Stimulated activated CD8-positive, alpha-beta memory T cell treated with anti-CD3 and anti-CD28 coated beads, Interleukin-12 subunit alpha, Interleukin-12 subunit beta, amount 100 ng/mL, for 1 hour (primary cell): Measurements from ENCODE around the gene COX14.
"Not testable (repeated sequence)": the region's sequence is repeated elsewhere in the genome, so short reads cannot be mapped to it uniquely, and the experiment has no call there.

Experiments
- DNase-seq: peaks from one replicate; pipeline ENCODE4 v3.0.0-alpha.2; 2020; ENCODE audit warnings: low read depth

COX14 gene

GRCh38 chr12:50107416-50108268 is 4.4 kb upstream of the COX14 start:
- DNase-seq, result no peak

DNA sequence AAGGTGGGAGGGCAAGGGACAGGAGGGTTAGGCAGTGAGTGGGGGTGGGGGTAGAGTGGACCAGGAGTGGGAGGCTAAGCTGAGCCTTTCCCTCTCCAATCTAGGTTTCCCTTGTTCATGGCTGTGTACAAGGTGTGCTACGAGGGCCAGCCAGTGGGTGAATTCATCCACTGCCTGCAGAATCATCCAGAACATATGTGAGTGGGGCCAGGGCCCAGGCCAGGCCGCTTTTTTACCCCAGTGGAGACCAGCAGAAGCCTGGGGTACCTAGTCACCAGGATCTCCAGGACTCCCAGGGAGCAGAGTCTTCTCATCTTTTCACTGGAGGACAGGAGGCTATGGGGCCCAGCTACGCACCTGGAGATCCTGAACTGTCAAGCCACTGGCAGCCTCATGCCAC is 2.7 kb upstream of the COX14 start:
- DNase-seq, result no peak

- no peak for DNase-seq
Observed at GRCh38 chr12:50110127-50110761, 1.8 kb upstream of the COX14 start.

DNA sequence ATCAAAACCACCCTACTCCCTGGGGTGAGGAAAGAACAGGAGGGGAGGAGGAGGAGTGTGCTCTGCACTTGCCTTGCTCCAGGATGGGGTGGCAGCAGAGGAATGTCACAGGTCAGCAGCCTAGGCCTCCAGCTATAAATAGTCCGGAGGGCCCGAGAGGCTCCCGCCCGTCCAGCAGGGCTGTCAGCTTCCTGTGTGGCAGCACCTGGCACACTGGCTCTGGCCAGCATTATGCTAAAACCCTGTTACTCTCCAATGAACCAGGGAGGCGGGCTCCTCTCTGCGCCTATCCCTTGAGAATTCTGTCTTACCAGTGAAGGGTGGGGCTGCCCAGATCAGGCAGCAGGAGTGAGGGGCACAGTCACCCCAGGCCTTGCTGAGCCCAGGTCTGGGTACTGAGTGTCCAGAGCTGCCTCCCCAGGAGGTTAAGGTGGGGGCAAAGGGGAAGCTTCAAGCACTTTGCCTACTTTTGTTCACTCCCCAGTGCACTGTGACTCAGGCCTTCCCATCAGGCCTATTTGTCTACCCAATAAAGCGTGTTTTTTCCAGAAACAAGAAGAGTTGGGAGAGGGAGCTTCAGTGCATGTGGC is 1.2 kb upstream of the COX14 start:
- DNase-seq, result no peak

GRCh38 chr12:50111395-50111692 is 692 bp upstream of the COX14 start:
- no peak for DNase-seq

GRCh38 chr12:50112456-50113218 is 601 bp downstream of the COX14 start:
- no peak for DNase-seq

DNA sequence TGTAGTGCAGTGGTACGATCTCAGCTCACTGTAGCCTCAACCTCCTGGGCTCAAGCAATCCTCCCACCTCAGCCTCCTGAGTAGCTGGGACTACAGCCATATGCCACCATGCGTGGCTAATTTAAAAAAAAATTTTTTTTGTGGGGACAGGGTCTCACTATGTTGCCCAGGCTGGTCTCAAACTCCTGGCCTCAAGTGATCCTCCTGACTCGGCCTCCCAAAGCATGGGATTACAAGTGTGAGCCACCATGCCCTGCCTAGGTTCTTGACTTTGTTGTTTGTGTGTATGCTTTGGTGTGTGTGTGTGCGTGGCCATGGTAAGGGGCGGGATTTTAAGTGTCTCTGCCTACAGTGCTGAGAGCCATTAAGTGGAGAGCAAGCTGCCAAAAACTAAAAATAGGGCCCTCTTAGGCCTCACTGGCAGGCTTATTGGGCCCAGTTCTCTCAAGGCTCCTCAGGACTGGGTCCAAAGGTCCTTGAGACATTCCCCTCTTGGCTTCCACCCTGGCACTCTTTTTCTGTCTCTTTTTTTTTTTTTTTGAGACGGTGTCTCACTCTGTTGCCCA is 5.1 kb downstream of the COX14 start:
- DNase-seq, result no peak

- DNase-seq, result no peak
Observed at GRCh38 chr12:50119387-50119786, 7.4 kb downstream of the COX14 start.

DNA sequence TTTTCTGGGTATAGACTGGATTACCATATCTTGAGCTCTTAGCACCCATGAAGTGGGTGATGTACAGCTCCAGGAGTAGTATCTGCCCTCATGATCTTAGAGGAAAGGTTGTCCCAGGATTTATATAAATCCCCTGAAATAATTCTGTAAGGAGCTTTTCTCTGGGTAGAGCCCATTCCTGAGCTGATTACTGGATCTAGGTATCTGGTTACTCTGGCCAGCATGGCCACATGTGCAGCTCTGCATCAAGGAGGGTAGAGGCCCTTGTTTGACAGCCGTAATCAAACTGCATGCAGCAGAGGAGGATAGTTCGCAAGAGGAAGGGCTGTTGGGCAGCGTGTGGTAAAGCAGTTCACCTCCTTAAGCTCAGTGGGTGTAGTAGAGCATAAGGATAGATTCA is 8.5 kb downstream of the COX14 start:
- DNase-seq, result no peak

- no peak for DNase-seq
Observed at GRCh38 chr12:50120953-50121352, 8.9 kb downstream of the COX14 start.

GRCh38 chr12:50121641-50122040 is 9.6 kb downstream of the COX14 start:
- no peak for DNase-seq

DNA sequence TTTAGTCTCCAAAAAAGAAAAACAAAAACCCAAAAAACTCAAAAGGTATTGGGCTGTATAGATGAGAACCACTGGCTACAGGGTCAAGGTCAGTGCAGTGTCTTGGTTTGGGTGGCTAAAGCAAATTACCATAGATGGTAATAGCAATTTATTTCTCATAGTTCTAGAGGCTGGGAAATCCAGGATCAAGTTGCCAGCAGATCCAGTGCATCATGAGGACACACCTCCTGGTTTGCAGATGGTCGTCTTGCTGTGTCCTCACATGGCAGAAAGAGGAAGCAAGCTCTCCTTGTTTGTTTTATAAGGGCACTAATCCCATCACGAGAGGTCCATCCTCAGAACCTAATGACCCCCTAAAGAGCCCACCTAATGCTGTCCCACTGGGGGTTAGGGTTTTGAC is 11.2 kb downstream of the COX14 start:
- DNase-seq, result no peak

DNA sequence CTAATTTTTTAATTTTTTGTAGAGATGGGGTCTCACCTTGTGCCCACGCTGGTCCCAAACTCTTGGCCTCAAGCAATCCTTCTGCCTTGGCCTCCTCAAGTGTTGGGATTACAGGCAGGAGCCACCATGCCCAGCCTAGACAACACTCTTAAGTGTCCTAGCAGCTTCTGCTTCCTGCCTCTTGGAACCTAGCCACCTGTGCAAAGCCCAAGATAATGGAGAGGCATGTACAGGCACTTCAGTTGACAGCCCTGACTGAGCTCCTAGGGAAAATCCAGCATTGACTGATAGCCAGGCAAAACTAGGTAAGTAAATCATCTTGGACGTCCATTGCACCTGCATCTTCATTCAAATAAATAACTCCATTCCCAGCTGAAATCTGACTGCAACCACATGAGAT is 15.5 kb downstream of the COX14 start:
- DNase-seq, result no peak

DNA sequence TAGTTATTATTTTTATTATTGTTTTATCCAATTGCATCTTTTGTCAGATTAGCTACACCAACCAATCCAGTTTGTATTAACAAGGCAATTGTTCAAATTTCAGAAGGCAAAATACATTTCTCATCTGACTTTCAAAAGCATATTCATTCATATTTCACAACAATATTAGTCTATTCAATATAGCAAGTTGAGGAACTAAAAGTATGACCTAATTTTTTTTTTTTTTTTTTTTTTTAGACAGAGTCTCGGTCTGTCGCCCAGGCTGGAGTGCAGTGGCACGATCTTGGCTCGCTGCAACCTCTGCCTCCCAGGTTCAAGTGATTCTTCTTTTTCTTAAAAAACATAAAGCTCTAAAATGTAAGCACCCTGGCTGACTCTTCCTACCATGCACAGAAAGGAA is 17.3 kb downstream of the COX14 start:
- DNase-seq, result no peak

DNA sequence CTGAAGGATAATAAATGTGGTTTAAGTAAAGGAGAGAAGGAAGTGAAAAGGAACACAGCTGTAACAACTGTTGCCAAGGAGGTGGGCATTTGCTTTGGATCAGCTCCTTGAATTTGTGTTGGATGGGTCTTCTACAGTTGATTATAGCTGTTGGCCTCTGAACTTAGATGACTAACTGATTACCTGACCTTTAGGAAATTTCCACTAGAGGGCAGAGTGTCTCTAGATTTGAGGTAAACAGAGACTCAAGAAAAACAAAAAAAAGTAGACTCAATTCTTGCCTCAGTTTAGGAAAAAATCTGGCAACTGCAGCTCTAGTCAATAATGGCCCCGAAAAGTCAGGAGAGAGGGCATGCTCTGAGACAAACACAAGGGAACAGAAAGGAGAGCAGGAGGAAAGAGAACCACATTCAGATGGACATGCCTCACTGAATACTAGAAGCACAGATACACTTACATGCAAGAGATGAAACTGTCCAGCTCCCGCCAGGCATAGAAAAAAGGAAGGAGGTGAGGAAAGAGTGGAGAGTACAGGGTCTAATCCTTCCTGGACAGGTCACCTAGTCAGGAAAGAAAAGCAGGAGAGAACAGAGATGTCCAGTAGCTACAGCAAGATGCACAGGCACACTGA is 20.6 kb downstream of the COX14 start:
- no peak for DNase-seq

GRCh38 chr12:50142993-50143392 is 31.0 kb downstream of the COX14 start:
- no peak for DNase-seq

GRCh38 chr12:50145439-50145838 is 33.4 kb downstream of the COX14 start:
- DNase-seq, result no peak

- no peak for DNase-seq
Observed at GRCh38 chr12:50147281-50147680, 35.2 kb downstream of the COX14 start.

DNA sequence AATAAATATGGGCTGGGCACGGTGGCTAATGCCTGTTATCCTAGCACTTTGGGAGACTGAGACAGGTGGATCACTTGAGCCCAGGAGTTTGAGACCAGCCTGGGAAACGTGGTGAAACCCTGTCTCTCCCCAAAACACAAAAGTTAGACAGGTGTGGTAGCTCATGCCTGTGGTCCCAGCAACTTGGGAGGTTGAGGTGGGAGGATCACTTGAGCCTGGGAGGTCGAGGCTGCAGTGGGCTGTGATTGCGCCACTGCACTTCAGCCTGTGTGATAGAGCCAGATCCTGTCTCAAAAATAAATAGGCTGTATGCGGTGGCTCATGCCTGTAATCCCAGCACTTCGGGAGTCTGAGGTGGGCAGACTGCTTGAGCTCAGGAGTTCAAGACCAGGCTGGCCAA is 36.0 kb downstream of the COX14 start:
- not testable (repeated sequence) for DNase-seq

DNA sequence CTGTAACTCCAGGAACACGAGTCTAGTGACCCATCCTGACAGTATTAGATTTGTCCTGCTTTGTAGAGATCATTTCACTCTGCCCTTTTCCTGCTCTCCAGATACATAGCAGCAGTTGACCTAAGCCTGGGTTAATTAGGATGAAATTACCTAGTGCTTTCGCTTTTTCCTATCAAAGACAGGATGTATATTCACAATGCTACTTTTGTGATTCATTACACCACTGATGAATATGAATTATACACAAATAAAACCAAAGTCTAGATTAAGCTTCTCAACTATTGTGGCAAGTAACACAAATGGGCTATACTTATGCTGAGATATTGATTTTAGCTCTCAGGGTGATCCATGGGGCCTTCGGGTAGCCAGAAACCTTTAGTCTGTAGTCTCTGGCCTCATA is 37.3 kb downstream of the COX14 start:
- DNase-seq, result no peak

DNA sequence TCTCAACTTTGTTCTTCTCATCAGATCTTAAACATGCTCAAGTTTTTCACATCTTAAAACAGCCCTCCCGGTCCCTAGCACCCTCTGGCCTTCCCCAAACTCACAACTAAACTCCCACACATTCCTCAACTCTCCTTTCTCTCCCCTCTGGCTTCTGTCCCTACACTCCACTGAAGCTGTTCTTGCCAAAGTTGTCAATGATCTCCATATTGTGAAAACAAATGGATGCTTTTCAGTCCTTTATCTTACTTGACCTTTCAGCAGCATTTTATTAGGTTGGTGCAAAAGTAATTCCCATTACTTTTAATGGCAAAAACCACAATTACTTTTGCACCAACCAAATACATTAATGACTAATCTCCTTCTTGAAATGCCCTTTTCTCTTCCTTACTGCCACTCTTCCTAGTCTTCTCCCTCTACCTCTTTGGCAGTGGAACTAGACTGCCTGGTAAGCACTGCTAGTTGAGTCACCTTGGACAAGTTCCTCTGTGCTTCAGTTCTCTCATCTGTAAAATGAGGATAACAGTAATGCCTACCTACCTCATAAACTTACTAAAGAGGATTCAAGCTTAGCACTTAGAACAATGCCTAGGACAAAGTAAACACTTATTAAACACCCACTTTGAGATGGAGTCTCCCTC is 39.1 kb downstream of the COX14 start:
- no peak for DNase-seq
